Astrocyte of the hippocampus (primary cell): ENCODE data around the gene APLF.
"Not testable (repeated sequence)": the region's sequence is repeated elsewhere in the genome, so short reads cannot be mapped to it uniquely, and the experiment has no call there.

Experiments used
- DNase-seq: peaks from one replicate; pipeline ENCODE4 v3.0.0; 2011; ENCODE audit warnings: low read depth, low spot score

APLF gene

DNA sequence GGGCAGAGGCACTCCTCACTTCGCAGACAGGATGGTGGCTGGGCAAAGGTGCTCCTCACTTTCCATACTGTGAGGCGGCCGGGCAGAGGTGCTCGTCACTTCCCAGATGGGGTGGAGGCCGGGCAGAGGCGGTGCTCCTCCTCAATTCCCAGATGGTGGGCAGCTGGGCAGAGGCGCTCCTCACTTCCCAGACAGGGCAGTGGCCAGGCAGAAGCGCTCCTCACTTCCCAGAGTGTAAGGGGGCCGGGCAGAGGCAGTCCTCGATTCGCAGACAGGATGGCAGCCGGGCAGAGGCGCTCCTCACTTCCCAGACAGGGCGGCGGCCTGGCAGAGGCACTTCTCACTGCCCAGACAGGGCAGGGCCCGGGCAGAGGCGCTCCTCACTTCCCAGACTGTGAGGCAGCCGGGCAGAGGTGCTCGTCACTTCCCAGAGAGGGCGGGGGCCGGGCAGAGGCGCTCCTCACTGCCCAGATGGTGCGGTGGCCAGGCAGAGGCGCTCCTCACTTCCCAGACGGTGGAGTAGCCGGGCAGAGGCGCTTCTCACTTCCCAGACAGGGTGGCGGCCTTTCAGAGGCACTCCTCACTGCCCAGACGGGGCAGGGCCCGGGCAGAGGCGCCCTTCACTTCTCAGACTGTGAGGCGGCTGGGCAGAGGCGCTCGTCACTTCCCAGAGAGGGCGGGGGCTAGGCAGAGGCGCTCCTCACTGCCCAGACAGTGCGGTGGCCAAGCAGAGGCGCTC is 60.1 kb downstream of the APLF start:
- DNase-seq, result not testable (repeated sequence)

DNA sequence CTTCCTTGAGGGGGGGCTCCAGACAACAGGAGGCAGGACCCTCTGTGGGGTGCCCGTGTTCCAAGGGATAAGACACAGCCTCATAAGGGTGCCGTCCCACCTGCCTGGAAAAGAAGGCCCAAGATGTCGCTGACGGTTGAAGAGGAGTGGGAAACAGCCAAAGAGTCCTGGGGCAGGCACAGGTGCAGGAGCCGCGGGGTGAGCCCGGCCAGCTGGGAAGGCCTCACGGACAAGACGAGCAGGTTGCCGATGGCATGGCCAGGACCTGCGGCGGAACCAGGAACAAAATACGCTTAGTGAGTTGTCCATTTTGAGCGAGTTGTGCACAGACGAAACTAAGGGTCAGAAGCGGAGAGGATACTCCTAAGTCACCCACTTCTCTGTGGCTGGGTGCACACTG is 61.8 kb downstream of the APLF start:
- DNase-seq, result not testable (repeated sequence)

DNA sequence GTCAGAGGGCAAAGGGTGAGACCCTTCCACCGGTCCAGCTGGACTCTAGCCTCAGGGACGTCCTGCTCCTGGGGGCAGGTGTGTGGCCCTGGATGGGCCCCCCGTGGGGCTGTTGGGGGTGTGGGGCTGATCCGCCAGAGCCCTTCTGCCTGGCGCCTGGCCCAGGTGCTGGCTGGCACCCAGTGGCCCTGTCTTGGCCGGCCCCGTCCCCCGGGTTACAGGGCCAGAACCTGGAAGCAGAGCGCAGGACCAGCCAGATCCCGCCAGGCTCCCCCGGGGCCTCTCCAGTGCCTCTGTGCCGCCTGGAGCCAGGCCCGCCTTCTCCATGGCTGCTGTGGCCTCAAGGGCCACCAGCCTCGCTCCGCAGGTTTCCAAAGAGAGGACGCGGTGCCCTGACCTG is 62.3 kb downstream of the APLF start:
- DNase-seq, result not testable (repeated sequence)

DNA sequence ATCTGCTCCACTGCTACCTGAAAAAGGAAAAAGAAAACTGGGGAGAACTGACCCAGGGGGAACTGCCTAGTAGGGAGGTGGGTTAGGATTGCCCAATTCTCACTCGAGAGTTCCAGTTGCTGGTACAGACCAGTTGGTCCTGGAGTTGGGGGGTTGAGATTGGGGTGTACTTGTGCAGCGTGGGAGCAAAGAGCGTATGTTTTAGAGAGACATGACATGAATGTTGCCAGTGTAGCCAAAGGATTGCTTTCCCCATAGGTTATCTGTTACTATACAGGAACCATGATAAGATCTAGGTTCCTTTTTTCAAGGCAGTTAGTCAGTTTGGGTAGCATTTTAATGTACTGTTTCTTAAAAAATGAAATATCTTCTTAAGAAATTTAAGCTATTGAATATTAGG is 68.6 kb downstream of the APLF start:
- DNase-seq, result no peak

DNA sequence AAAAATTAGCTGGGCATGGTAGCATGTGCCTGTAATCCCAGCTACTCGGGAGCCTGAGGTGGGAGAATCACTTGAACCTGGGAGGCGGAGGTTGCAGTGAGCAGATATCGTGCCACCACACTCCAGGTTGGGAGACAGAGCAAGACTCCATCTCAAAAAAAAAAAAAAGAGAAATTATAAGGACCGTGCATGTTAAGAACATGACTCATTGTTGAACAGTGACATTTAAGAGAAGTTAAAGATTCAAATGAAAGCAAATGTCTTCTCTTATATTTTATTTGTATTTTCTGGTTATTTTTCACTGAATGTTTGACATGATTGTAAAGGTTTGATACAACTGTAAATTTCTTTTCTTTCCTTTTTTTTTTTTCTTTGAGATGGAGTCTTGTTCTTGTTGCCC is 69.6 kb downstream of the APLF start:
- no peak for DNase-seq

DNA sequence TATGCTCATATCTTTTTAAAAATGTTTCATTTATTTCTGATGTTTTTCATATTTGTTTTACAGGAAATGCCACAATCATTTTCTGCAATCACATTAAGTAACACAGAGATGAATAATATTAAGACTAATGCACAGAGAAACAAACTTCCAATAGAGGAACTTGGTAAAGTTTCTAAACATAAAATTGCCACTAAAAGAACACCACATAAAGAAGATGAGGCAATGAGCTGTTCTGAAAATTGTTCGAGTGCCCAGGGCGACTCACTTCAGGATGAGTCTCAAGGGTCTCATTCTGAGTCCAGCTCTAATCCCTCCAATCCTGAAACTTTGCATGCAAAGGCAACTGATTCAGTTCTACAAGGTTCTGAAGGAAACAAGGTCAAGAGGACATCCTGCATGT is 70.4 kb downstream of the APLF start:
- DNase-seq, result no peak

DNA sequence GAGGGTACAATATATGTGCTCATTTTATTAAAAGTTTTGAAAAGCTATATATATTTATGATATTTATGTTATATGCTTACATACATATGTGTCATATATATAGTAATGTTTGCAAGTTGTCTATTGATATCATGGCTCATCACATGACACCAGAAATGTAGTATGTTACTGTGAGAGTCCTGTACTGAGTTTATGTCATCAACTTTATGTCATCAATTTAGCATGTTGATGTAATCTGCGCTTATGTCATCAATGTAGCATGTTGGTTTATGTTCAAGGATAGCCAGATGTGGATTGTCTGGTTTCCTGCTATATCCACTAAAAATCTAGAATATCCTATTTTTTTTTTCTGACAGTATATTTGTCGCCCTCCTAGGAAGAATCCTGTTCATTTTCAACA is 77.4 kb downstream of the APLF start:
- no peak for DNase-seq

DNA sequence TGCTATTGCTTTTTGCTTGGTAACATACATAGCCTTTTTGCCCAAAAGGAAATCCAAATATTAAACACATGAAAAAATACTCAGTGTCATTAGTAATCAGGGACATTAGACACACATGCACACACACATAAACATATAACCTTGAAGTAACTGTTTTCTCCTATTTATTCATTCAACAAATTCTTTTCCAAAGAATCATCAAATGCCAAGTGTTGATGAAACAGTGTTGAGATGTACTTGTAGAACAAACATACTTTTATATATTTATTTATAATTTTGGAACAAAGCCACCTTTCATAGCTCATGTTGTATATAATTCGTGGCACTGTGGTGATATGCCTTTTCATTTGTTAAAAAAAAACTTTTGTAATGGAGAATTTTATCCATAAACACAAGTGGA is 81.0 kb downstream of the APLF start:
- DNase-seq, result no peak

DNA sequence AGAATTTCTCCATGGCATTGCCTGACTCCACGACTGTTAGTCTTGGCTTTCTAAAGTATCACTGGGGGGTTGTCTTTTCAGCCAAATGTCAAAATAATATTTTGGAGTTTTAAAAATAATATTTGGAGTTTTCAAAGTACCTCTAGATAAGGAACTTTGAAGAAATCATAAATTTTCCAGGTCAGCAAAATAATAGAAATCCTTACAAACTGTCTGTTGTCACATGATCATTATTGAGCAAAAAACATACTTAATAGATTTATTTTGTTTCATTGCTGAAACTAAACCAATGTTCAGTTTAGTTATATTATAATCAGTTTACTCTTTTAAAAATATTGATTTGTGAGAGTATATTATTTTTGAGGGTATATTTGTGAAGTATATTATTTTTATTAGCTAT is 85.7 kb downstream of the APLF start:
- DNase-seq, result no peak

DNA sequence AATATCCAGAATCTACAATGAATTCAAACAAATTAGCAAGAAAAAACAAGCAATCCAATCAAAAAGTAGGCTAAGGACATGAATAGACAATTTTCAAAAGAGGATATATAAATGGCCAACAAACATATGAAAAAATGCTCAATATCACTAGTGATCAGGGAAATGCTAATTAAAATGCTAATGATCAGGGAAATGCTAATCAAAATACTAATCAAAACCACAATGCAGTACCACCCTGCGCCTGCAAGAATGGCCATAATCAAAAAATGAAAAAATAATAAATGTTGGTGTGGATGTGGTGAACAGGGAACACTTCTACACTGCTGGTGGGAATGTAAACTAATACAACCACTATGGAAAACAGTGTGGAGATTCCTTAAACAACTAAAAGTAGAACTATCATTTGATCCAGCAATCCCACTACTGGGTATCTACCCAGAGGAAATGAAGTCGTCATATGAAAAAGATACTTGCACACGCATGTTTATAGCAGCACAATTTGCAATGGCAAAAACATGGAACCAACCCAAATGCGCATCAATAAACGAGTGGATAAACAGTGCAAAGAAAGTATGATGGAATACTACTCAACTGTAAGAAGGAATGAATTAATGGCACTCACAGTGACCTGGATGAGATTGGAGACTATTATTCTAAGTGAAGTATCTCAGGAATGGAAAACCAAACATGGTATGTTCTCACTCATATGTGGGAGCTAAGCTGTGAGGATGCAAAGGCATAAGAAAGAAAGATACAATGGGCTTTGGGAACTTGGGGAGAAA is 88.2 kb downstream of the APLF start:
- DNase-seq, result not testable (repeated sequence)

DNA sequence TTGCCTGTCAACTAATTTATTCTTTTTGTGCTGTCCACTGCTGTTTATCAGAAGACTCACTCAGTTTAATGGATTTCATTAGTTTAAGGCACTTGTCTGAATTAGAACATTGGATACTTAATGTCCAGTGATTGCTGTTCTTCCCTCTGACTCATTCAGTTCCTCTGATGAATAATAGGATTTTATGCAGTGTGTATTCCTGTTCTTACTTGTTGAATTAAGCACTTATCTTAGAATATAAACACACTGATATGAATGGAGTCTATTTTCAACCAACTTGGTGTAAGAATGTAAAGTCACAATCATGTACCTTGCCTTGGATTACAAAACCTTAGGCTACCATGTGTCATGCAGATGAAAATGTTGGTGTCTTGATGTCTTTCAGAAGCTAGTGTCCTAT is 89.0 kb downstream of the APLF start:
- DNase-seq, result no peak

DNA sequence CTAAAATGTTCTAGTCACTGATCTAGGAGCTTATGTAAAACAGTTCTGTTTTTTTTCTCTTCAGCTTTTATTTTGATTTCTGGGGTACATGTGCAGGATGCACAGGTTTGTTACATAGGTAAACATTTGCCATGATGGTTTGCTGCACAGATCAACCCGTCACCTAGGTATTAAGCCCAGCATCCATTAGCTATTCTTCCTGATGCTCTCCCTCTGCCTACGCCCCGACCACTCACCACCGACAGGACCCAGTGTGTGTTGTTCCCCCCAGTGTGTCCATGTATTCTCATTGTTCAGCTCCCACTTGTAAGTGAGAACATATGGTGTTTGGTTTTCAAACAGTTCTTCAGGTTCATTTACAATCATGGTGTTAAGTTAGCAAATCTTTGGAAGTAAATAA is 91.2 kb downstream of the APLF start:
- no peak for DNase-seq

DNA sequence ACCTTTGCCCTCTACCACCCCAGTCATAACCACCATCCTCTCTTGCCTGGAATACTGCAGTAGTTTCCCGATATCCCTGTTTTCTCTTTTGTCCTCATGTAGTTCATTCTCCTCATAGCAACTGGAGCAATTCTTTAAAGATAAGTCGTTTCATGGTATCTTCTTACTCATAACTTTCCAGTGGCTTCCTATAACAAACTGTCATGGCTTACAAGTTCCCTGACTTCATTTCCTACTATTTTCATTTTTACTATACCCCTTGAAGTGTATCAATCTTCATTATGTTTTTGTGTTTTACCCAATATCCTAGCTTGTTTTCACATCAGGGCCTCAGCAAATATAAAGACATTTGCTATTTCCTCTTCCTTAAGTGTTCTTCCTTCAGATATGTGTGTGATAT is 92.3 kb downstream of the APLF start:
- DNase-seq, result no peak

DNA sequence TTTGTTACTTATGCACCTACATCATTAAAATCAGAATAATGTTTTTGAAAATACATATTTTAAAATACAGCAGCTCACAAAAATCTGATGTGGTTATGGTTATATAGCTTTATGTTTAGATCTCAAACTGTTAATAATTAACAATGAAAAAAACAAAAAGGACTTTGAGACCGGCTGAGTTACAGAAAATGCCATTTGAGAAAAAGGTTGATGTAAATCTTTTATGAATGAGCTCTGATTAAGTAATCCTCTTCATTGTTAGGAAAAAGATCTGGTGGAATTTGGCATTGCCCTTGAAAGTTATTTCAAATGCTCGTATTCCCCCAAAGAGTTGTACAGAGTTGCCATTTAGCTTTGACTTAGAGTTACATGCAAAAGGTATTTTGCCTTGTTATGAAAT is 93.2 kb downstream of the APLF start:
- no peak for DNase-seq

DNA sequence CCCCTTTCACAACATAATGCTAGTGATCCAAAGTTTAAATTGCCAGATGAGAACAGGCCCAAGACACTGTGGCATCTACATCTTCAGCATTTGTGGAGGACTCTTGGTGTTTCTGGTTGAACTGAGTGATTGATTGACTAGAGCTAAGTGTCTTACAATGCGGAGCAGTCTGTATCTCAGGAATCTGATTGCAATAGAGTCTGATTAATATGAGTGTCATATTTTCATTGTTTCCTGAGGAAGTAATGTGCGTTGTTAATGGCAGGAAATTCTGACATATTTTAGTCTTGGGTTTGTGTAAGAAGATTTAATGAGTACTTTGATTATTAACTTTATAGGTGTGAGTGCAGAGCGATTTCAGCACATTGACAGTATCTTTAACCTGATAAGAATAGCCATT is 94.0 kb downstream of the APLF start:
- DNase-seq, result no peak

DNA sequence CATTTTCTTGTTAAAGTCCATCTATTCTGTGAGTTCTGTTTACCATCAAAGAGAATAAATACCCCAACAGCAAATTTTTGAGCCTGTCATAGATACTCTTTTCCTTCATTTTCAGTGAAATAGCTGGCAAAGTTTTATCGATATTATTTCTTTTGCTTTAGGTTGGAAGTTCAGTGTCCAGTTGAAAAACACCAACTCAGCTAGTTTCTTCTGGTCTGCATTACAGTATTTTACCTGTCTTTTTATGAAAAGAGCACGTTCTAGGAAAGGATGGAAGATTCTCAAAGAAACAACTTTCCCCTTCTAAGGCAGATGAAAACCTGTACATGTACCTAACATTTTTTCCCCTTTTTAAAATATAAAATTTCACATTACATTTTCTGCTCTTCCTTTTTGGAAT is 95.5 kb downstream of the APLF start:
- no peak for DNase-seq

DNA sequence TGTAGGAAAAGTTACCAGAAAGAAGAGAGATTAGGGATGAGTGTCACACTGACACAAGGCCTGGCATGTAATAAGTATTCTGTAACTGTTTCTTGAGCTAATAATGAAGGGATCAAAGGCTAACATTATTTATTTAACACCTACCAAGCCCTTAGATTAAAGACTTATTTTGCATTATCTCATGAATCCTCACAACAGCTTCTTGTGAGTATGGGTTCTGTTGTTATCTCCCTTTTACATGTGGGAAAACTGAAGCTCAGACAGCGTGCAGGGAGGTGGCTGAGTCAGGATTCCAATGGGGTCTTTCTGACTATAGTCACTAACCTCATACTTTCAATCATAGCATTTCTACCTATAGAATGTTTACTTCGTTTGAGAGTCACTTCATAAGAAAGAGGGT is 97.0 kb downstream of the APLF start:
- no peak for DNase-seq

DNA sequence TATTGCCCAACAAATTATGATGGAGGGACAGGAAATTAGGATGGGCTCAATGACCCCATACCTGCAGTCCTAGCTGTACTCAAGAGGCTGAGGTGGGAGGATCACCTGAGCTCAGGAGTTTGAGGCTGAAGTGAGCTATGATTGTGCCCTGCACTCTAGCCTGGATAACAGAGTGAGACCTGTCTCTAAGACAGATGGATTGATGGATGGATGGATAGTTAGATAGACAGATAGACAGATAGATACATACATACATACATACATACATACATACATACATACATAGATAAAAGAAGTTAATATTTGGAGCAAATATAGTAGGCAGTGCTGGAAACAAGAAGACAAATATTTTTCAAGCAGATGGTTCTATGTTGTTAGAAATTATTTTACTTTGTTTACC is 97.9 kb downstream of the APLF start:
- no peak for DNase-seq

DNA sequence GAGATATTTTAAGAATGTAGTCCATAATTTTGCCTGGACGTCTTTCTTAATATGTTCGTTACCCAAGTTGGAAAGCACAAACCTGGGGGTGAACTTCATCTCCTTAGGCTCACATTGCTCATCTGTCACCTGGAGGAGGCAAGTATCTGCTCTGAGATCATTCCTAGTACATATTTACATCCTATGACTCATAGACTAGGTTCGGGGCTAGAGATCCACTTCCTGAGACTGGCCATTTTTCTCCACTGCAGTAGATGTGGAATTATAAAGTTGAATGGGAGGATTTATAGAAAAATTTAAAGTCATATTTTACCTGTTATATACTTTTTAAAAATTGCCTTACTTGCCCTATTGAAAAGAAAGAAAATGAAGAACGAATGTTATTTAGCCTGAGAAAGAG is 98.5 kb downstream of the APLF start:
- DNase-seq, result no peak

DNA sequence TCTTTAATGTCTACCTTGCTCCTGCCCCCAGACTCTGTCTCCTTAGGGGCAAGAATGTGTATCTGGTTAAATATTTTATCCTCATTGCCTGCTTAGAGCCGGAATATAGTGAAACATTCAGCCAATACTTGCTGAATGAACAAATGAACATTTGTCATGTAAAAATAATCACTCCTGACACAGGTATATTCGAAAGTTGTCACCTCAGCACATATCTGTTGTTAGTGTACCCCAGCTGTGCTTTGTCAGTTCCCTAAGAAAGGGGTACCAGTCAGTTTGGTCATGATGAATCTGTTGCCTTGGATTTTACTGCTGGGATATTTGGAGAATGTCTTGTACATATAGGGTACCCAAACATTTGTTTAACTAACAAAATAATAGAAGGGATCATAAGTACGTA is 99.0 kb downstream of the APLF start:
- DNase-seq, result no peak

DNA sequence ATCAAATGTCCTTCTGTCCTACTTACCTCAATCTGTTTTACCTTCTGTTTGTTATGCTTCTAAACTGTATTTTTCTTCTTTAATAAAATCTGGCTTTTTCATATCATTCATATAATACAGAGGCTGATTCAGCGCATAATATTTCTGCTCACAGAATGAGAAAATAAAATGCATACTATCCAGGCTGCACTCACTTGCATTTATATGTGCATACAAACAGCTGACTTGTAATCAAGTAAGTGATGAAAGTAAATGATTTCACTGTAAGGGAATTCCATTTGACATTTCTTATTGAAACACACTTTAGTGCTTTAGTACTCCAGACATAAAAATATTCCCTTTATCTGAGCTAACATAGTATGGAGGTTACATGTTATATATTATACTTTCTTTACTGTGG is 100.7 kb downstream of the APLF start:
- no peak for DNase-seq

DNA sequence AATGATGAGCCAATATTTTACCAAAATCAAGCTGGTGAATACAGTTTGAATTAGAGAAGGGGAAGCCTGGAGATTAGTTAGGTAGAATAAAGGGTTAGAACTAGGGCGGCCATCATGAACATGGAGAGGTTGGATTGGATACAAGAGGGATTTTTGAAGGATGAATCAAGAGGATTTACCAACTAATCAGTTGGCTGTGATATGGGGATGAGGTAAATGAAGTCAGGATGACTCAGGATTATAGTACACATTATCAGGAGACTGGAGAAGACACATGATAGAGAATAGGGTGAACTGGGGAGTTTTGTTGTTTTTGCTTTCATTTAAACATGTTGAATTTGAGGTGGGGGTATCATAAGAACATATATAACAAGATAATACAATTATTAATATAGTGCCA is 102.2 kb downstream of the APLF start:
- DNase-seq, result no peak

DNA sequence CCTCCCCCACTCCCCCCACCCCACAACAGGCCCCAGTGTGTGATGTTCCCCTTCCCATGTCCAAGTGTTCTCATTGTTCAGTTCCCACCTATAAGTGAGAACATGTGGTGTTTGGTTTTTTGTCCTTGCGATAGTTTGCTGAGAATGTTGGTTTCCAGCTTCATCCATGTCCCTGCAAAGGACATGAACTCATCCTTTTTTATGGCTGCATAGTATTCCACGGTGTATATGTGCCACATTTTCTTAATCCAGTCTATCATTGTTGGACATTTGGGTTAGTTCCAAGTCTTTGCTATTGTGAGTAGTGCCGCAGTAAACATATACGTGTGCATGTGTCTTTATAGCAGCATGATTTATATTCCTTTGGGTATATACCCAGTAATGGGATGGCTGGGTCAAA is 103.0 kb downstream of the APLF start:
- not testable (repeated sequence) for DNase-seq
